A673 (cell line): ENCODE measurements around the gene GK2. TPM values are rescaled to one million over a fixed set of nuclear protein-coding genes. Genes with fewer than 3 reads are reported as not detected.

Experiments used
- BruUV-seq: library from RNA; stranded (reverse); fragments of 400-500 nt; replicated peaks from 2 replicates; lab custom pipeline; 2021; lab: Mats Ljungman, UMichigan
- CTCF ChIA-PET: fragments of 300-600 bp; sonication (Branson Sonifier 250); formaldehyde crosslinking; loops from one replicate; lab custom pipeline; 2022; ENCODE audit warnings: antibody characterized with exemption; lab: Charles Lee
- POLR2A ChIA-PET: fragments of 300-600 bp; sonication (Branson Sonifier 250); formaldehyde crosslinking; loops from one replicate; lab custom pipeline; 2022; ENCODE audit warnings: antibody characterized with exemption; ENCODE audit not compliant: low non-redundant PET; lab: Charles Lee
- DNase-seq: peaks from one replicate; pipeline ENCODE4 v3.0.0-alpha.2; 2015; ENCODE audit warnings: low spot score
- H3K27ac ChIP-seq: fragments of 200-600 bp; sonication (generic); 2 replicates; pipeline ENCODE4 v1.5.1; 2016; ENCODE audit warnings: mixed run types, low read depth, mild to moderate bottlenecking, mixed read lengths, antibody characterized with exemption, low read length; ENCODE audit not compliant: poor library complexity, severe bottlenecking
- H3K27me3 ChIP-seq: fragments of 200-600 bp; sonication (generic); replicated peaks from 2 replicates; pipeline ENCODE4 v1.6.1; 2017; ENCODE audit warnings: mixed run types, low read depth, mild to moderate bottlenecking, mixed read lengths, antibody characterized with exemption, low read length; ENCODE audit not compliant: insufficient read depth, poor library complexity
- H3K36me3 ChIP-seq: fragments of 200-600 bp; sonication (generic); 2 replicates; pipeline ENCODE4 v1.6.1; 2016; ENCODE audit warnings: mixed run types, mild to moderate bottlenecking, mixed read lengths, antibody characterized with exemption, low read length; ENCODE audit not compliant: insufficient read depth, poor library complexity, severe bottlenecking
- H3K4me1 ChIP-seq: fragments of 200-600 bp; sonication (generic); 2 replicates; pipeline ENCODE4 v1.6.1; 2017; ENCODE audit warnings: mixed run types, mild to moderate bottlenecking, mixed read lengths, antibody characterized with exemption, low read length; ENCODE audit not compliant: insufficient read depth, poor library complexity, severe bottlenecking
- H3K4me3 ChIP-seq: fragments of 200-600 bp; sonication (generic); 2 replicates; pipeline ENCODE4 v1.5.1; 2016; ENCODE audit warnings: low read depth, mixed run types, mild to moderate bottlenecking, mixed read lengths, low read length; ENCODE audit not compliant: poor library complexity, severe bottlenecking
- H3K9me3 ChIP-seq: fragments of 200-600 bp; sonication (generic); 2 replicates; pipeline ENCODE4 v1.6.1; 2016; ENCODE audit warnings: mixed run types, low read depth, mild to moderate bottlenecking, mixed read lengths, antibody characterized with exemption, low read length; ENCODE audit not compliant: poor library complexity, severe bottlenecking
- CTCF ChIP-seq: fragments of 300-800, 200-600 bp; sonication (generic); conservative IDR thresholded peaks from 2 replicates; pipeline ENCODE4 v1.5.1; 2017; ENCODE audit warnings: low read depth, mild to moderate bottlenecking, antibody characterized with exemption, low read length, moderate library complexity, mixed read lengths
- EZH2 ChIP-seq: fragments of 200-600 bp; sonication (generic); IDR thresholded peaks from 2 replicates; pipeline ENCODE4 v1.6.1; 2017; ENCODE audit warnings: borderline replicate concordance, low read depth, mild to moderate bottlenecking, mixed read lengths, antibody characterized with exemption, low read length; ENCODE audit not compliant: poor library complexity, severe bottlenecking
- intact Hi-C: fragments of 100-400 bp; cut with micrococcal nuclease; formaldehyde crosslinking; loops from one replicate; pipeline ENCODE4 v1.10.0; 2022; ENCODE audit not compliant: unreplicated experiment
- total RNA-seq: library from RNA; stranded (reverse); gene quantifications from 2 replicates; pipeline ENCODE4 v1.2.3, GENCODE V29; 2021

The GK2 gene
- total RNA-seq, 1 experiment from 2014 or later, result not detected

GRCh38 chr4:79366422-79366821 lies 41.6 kb downstream of the GK2 start:
- intact Hi-C loops, result no loop called here
- no peak for DNase-seq
- Histone ChIP-seq H3K4me3 (no peak overlapping the region), H3K27me3 (no peaks in the 10 kb centered on the region), H3K36me3 (no peaks in the 10 kb centered on the region), H3K4me1 (no peaks in the 10 kb centered on the region), H3K27ac (no peak overlapping the region), H3K9me3 (no peaks in the 10 kb centered on the region)
- POLR2A ChIA-PET, result no interaction called here
- BruUV-seq, result no TSS peak
- CTCF ChIA-PET, result no interaction called here
- TF ChIP-seq CTCF, result no peak
- TF ChIP-seq EZH2, result no peak

DNA sequence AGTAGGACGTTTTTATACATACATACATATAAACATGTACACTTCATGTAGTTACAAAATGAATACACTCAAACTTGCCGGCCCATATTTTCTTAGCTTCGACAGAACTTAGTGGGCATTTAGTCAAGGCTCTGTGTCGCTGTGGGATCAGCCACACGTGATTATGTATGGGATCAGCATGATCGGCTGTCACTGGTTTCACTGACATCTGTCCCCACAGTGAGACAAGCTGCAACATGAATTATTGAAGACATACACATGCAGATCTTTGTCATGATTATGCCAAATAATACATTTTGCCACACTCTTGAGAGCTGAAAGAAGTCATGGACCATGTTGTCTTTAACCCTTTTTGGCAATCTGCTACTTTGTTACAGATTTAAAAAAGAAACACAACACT lies 44.0 kb downstream of the GK2 start:
- no peaks in the 10 kb centered on the region for H3K27me3 ChIP-seq
- no peak overlapping the region for H3K4me3 ChIP-seq
- no peaks in the 10 kb centered on the region for H3K4me1 ChIP-seq
- no peaks in the 10 kb centered on the region for H3K36me3 ChIP-seq
- no peaks in the 10 kb centered on the region for H3K9me3 ChIP-seq
- BruUV-seq, result no TSS peak
- no peak for DNase-seq
- TF ChIP-seq CTCF (no peak), EZH2 (no peak)
- intact Hi-C loops, result no loop called here
- no peak overlapping the region for H3K27ac ChIP-seq
- ChIA-PET CTCF (no interaction called here), POLR2A (no interaction called here)

GRCh38 chr4:79362626-79363025 lies 45.4 kb downstream of the GK2 start:
- ChIA-PET POLR2A (no interaction called here), CTCF (no interaction called here)
- TF ChIP-seq EZH2, result no peak
- TF ChIP-seq CTCF, result no peak
- DNase-seq, result no peak
- Histone ChIP-seq H3K27me3 (no peaks in the 10 kb centered on the region), H3K36me3 (no peaks in the 10 kb centered on the region), H3K4me3 (no peak overlapping the region), H3K4me1 (no peaks in the 10 kb centered on the region), H3K9me3 (no peaks in the 10 kb centered on the region), H3K27ac (no peak overlapping the region)
- intact Hi-C loops, result no loop called here
- BruUV-seq, result no TSS peak
